DOHH2 (cell line): ENCODE measurements around the gene TUBB2A.
A peak's percentile ranks its signal among the peaks of the same experiment; 100 is the strongest.

Experiments
- H3F3A ChIP-seq: fragments of 200-600 bp; sonication (generic), shearing (Covaris generic); 2 replicates; pipeline ENCODE4 v1.6.0; 2016; ENCODE audit warnings: antibody characterized with exemption, mild to moderate bottlenecking; ENCODE audit not compliant: control insufficient read depth, insufficient read depth
- H3K27ac ChIP-seq: fragments of 200-600 bp; sonication (generic); 2 replicates; pipeline ENCODE4 v1.5.1; 2014; ENCODE audit warnings: low read depth, mild to moderate bottlenecking, low read length, moderate library complexity
- H3K27me3 ChIP-seq: fragments of 200-600 bp; sonication (generic); 2 replicates; pipeline ENCODE4 v1.6.1; 2014; ENCODE audit warnings: mild to moderate bottlenecking, low read length, mixed read lengths; ENCODE audit not compliant: control insufficient read depth
- H3K36me3 ChIP-seq: fragments of 200-600 bp; sonication (generic); 2 replicates; pipeline ENCODE4 v1.6.1; 2014; ENCODE audit warnings: mild to moderate bottlenecking, low read length, moderate library complexity, mixed read lengths; ENCODE audit not compliant: control insufficient read depth
- H3K4me1 ChIP-seq: fragments of 200-600 bp; sonication (generic); 2 replicates; pipeline ENCODE4 v1.6.1; 2014; ENCODE audit warnings: mild to moderate bottlenecking, low read length, mixed read lengths; ENCODE audit not compliant: control insufficient read depth
- H3K4me2 ChIP-seq: fragments of 200-600 bp; sonication (generic); 2 replicates; pipeline ENCODE4 v1.6.0; 2014; ENCODE audit warnings: mild to moderate bottlenecking, low read length, moderate library complexity
- H3K4me3 ChIP-seq: fragments of 200-600 bp; sonication (generic); 2 replicates; pipeline ENCODE4 v1.5.1; 2014; ENCODE audit warnings: mild to moderate bottlenecking, low read length, mixed read lengths
- H3K79me2 ChIP-seq: fragments of 200-600 bp; sonication (generic); 2 replicates; pipeline ENCODE4 v1.6.1; 2014; ENCODE audit warnings: mild to moderate bottlenecking, low read length, mixed read lengths; ENCODE audit not compliant: control insufficient read depth
- H3K9me2 ChIP-seq: fragments of 200-600 bp; sonication (generic); replicated peaks from 2 replicates; pipeline ENCODE4 v1.6.1; 2014; ENCODE audit warnings: mild to moderate bottlenecking, low read length, mixed read lengths; ENCODE audit not compliant: control insufficient read depth
- H3K9me3 ChIP-seq: fragments of 200-600 bp; sonication (generic); 2 replicates; pipeline ENCODE4 v1.6.1; 2014; ENCODE audit warnings: antibody characterized with exemption, low read length, mixed read lengths; ENCODE audit not compliant: control insufficient read depth, insufficient read depth
- H4K20me1 ChIP-seq: fragments of 200-600 bp; sonication (generic); 2 replicates; pipeline ENCODE4 v1.6.0; 2014; ENCODE audit warnings: low read depth, mild to moderate bottlenecking, antibody characterized with exemption, low read length, moderate library complexity; ENCODE audit not compliant: control insufficient read depth, insufficient read depth
- EZH2phosphoT487 ChIP-seq: fragments of 200-600 bp; sonication (generic); IDR thresholded peaks from 2 replicates; pipeline ENCODE4 v1.6.1; 2017; ENCODE audit warnings: borderline replicate concordance, mild to moderate bottlenecking, antibody characterized with exemption, low read length, moderate library complexity, mixed read lengths
- TF ChIP-seq, protein P1 (sequence below): fragments of 200-600 bp; sonication (generic); IDR thresholded peaks from one replicate; pipeline ENCODE4 v1.5.1; 2014; ENCODE audit warnings: antibody characterized with exemption, mild to moderate bottlenecking, low read depth, low read length; ENCODE audit not compliant: poor library complexity, severe bottlenecking

The TUBB2A gene

DNA sequence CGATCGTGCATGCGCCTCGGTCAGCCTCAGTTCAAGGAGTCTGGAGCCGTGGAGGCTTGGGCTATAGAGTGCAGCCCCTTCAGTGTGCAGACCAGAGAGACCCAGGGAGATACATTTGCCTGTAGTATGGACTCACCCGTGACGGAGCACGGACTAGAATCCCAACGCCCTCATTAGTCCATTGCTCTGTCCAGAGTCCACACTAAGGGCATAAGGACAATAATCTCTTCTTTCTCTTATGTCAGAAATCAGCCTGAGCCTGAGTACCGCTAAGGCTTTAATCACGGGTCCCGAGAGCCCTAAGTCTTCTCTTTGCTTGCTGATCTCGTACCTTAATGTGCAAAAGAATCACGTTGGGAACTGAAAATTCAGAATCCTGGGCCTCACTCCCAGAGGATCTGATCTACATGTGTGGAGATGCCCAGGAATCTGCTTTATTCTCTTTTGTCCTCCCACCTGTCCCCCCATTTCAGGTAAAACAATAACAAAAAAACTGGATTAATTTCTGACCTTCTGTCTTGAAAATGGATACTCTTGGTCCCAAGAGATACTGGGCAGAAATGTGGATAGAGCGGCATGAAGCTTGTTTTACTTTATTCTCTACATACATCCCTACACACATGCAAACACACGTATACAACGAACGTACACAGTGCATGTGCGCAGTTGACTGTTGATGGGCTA, 38.2 kb downstream of the TUBB2A start:
- H3K4me1 ChIP-seq: peaks cover 41% of the 10 kb centered on the region
- no peaks in the 10 kb centered on the region for H3K27me3 ChIP-seq
- H4K20me1 ChIP-seq: no peaks in the 10 kb centered on the region
- peak overlapping the region; percentile 73 for H3K4me2 ChIP-seq
- H3K4me3 ChIP-seq: peak overlapping the region; percentile 100
- peaks cover 21% of the 10 kb centered on the region for H3F3A ChIP-seq
- no peaks in the 10 kb centered on the region for H3K9me2 ChIP-seq
- peaks cover 4% of the 10 kb centered on the region for H3K36me3 ChIP-seq
- H3K9me3 ChIP-seq: no peaks in the 10 kb centered on the region
- H3K27ac ChIP-seq: peak overlapping the region; percentile 13; the same call in 1 of the 2 replicates
- H3K79me2 ChIP-seq: peaks cover 10% of the 10 kb centered on the region
- TF ChIP-seq, protein P1, sequence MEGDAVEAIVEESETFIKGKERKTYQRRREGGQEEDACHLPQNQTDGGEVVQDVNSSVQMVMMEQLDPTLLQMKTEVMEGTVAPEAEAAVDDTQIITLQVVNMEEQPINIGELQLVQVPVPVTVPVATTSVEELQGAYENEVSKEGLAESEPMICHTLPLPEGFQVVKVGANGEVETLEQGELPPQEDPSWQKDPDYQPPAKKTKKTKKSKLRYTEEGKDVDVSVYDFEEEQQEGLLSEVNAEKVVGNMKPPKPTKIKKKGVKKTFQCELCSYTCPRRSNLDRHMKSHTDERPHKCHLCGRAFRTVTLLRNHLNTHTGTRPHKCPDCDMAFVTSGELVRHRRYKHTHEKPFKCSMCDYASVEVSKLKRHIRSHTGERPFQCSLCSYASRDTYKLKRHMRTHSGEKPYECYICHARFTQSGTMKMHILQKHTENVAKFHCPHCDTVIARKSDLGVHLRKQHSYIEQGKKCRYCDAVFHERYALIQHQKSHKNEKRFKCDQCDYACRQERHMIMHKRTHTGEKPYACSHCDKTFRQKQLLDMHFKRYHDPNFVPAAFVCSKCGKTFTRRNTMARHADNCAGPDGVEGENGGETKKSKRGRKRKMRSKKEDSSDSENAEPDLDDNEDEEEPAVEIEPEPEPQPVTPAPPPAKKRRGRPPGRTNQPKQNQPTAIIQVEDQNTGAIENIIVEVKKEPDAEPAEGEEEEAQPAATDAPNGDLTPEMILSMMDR: no peak
- TF ChIP-seq EZH2phosphoT487: no peak

- Histone ChIP-seq H3F3A (peaks cover 16% of the 10 kb centered on the region), H3K27me3 (no peaks in the 10 kb centered on the region)
- no peak for TF ChIP-seq EZH2phosphoT487
- TF ChIP-seq, protein P1: no peak
Measured at GRCh38 chr6:3118353-3119039, 38.8 kb downstream of the TUBB2A start, which contains the start of gene BPHL. Gene BPHL (plus strand): TSS chr6:3118711. CDS start chr6:3118741, 30 bp downstream.

GRCh38 chr6:3117912-3118352, 39.4 kb downstream of the TUBB2A start:
- H3K27ac ChIP-seq: peak overlapping the region; percentile 61
- H3F3A ChIP-seq: peaks cover 13% of the 10 kb centered on the region
- no peak for TF ChIP-seq EZH2phosphoT487
- TF ChIP-seq, protein P1: no peak

More at GRCh38 chr6:3118353-3119039, 38.8 kb downstream of the TUBB2A start, which contains the start of gene BPHL:
- Histone ChIP-seq H3K4me3 (peak within 1 kb of the TSS; percentile 100), H3K79me2 (peaks cover 10% of the 10 kb centered on the region), H3K9me2 (no peaks in the 10 kb centered on the region), H3K4me2 (peak within 1 kb of the TSS; percentile 73), H3K27ac (peak within 1 kb of the TSS; percentile 61), H3K36me3 (peaks cover 11% of the 10 kb centered on the region), H3K9me3 (no peaks in the 10 kb centered on the region), H3K4me1 (peaks cover 34% of the 10 kb centered on the region), H4K20me1 (no peaks in the 10 kb centered on the region)

More at GRCh38 chr6:3117912-3118352, 39.4 kb downstream of the TUBB2A start:
- Histone ChIP-seq H3K79me2 (peaks cover 10% of the 10 kb centered on the region), H3K9me2 (no peaks in the 10 kb centered on the region), H3K9me3 (no peaks in the 10 kb centered on the region), H4K20me1 (no peaks in the 10 kb centered on the region), H3K4me3 (peak overlapping the region; percentile 100), H3K36me3 (peaks cover 17% of the 10 kb centered on the region), H3K4me2 (peak overlapping the region; percentile 73), H3K27me3 (no peaks in the 10 kb centered on the region), H3K4me1 (peaks cover 32% of the 10 kb centered on the region)
